ENCODE data around the gene EPHA5.

EPHA5 gene

DNA sequence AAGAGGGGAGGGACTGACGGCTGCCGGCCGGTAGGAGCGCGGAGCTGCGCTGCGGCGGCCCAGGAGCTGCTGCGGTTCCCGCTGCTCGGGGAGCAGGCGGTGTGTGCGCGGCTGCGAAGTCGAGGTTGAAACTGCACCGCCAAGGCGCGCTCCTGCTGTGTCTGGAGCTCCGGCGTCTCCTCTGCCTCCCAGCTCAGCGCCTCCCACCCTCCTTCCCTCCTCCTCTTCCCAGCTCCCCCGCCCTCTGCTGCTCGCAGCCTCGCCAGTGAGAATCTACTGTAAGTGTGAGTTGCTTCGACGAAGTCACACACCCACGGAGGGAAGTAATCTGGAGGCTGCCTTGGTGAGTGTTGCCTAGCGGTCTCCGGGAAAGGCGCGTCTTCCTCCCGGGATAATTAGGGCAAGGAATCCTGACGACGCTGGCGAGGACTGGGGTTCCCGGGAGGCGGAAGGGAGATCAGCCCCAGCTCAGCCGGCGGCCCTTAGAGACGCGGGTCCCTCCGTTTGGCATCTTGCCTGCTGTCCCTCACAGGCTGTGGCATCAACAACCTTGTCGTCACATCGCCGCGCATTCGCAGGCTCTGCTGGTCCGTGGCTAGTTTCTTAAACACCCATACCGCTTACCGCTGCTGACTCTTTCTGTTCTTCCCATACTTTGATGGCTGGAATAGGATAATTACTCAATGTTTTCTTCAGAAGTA lies at the start of gene EPHA5:
EPHA5 (minus strand) TSS at position 159 of the 701 bp plus-strand sequence. CDS start 747 bp downstream, outside the sequence.
- DNase-seq (ENCODE audit: low read depth, low spot score), result no peak

DNA sequence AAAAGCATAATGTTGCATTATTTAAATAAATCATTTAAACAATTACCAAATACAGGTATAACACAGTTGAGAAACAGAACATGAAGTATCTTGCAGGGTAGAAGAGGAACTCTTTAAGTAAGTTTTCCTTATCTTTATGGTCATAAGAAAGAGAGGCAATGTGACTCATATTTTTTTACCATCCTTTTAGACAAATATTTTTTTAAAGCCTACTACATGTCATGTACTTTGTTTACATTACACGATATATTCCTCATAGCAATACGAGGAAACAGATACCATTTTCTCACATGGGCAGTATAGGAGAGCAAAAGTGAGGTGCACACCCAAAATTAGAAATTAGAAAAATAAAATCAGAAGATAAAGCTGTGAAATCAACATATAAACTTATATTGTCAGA lies 49.3 kb upstream of the EPHA5 start:
- DNase-seq (ENCODE audit: low read depth, low spot score), result no peak

DNA sequence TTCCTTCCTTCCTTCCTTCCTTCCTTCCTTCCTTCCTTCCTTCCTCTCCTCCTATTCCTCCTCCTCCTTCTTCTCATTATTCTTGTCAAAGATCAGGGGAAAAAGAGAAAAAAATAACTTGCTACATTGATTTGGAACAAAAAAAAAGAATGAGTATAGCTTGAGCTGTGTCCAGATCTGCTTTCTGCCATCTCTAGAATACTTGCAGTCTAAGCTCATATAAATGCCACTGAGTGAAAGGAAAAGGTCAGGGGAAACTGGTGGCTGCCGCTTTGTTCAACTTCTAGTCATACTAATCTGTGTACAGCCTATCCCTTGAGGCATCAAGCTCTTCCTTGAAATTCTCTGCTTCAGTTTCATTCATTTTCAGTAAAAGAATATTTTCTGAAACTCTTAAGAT lies 28.3 kb upstream of the EPHA5 start:
- no peak for DNase-seq (ENCODE audit: low read depth, low spot score)

DNA sequence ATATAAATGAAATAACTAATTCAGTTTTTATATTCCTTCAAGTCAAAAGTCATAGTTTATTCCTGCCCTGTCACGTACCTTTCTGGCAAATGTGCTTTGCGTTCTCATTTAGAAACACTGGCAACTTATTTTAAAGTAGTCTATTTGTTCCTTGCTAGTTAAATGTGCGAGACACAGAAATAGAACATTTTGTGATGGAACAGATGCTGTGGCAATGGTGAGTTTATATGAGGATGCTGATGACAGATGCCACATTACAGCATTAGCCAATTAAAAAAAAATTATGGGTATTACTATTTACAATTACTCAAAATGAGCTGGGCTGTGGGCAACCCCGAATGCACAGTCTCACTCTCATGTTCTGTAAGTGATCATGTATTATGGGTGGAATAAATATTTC lies 26.1 kb upstream of the EPHA5 start:
- no peak for DNase-seq (ENCODE audit: low read depth, low spot score)

DNA sequence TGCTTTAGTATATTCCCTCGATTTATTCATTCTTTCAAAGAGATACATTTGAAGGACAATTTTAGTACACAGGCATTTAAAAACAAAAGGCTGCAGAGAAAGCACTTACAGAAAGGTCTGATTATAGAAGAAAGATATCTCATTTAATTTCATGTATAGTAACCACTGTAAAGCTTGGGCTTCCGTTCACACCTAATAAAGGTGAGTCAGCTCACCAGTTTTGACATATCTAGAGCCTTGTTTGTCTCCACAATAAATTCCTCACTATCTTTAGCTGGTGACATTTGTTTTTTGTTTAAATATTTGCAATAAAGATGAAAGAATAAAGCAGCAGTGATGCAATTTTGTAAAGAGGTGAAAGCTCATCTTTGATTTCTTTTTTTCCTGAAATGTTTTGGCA lies 1.1 kb upstream of the EPHA5 start:
- no peak for DNase-seq (ENCODE audit: low read depth, low spot score)

DNA sequence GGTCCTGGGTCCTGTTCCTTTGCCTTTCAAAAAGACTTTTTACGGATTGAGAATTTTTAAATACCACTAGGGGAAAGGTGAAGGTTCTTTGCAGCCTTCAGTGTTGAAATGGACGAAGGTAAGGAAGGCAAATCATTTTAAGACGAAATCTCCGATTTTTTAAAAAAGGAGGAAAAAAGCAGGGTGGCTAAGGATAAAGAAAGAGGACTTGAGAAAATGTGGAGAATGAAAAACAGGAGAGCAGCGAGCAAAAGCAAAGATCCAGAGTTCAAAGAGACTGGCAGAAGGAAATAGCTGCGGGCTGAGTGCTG lies 314 bp downstream of the EPHA5 start:
- DNase-seq (ENCODE audit: low read depth, low spot score), result no peak

DNA sequence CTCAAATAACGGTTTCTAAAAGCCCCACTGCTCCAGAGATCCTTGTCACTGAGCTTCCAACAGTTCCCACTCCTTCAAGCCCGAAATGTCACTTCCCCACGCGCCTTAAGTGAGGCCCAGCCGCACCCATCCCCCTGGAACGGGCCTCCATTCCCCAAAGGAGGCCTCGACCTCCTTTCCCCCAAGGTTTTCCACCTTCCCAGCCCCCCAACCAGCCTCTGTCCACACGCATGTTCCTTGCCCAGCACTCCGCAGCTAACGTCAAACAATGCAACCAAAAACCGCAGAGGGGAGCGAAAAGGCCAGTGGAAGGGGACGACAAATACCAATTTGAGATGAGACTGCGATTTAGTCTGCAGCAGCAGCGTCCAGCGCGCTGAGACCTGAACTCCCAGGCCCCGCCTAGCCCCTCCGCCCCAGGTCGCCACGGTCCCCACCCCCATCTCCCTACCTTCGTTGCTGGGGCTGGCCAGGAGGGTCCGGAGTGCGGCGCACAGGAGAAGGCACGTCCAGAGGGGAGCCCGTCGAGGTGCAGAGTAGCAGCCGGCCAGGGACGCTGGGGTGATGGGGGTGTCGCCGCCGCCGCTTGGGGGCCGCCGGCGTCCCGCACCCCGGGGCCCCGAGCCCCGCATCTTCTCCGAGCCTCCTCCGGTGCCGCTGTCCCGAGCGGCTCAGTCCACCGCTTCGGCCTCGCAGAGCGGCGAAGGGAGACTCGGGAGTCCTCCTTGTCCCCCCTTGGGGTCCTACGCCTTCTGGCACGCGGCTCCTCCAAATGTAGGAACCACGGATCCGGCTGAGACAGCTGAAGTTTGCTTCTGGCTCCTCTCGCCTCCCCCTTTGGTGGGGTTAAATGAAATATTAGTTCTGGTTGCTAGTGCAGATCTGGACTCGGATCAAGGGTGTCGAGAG lies 924 bp downstream of the EPHA5 start:
- DNase-seq (ENCODE audit: low read depth, low spot score), result no peak

DNA sequence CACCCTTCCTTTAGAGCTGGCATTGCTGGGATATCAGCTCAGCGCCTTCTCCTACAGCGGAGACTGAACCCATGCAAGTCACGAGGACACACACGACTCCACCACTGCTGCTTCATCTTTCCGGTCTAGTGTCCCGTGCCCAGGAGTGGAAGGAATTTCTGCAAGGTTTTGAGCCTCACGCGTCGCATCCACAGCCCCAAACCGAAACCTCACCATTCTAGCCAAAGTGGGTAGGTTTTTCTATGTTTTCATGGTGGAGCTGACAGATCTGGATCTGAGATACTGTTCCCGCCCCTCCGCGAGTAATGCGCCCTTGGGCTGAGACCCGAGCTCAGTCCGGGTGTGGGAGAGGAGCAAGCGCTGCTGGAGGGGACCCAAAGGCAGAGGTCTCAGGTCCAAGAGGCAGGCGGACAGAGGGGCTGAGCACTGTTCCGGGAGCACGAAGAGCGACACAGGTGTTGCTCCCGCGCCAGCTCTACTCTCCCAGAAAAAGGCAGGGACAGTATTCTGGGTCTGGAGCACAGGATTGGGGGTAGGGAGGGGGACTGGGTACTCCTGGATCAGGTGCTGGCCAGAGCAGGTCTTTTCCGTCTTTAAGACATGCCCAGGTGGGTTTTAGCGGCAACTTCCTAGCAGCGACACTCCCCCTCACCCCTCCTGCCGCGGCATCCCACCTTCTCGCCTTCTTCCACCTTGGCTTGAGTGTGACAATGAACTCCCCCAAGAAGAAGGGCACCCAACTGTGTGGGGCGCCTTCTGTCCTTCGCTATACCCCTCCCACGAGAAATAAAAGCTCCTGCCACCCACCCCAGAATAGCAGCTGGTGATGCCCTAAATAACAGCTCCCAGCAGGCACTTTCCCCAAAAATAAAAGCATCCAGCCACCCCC lies 1.8 kb downstream of the EPHA5 start:
- no peak for DNase-seq (ENCODE audit: low read depth, low spot score)

DNA sequence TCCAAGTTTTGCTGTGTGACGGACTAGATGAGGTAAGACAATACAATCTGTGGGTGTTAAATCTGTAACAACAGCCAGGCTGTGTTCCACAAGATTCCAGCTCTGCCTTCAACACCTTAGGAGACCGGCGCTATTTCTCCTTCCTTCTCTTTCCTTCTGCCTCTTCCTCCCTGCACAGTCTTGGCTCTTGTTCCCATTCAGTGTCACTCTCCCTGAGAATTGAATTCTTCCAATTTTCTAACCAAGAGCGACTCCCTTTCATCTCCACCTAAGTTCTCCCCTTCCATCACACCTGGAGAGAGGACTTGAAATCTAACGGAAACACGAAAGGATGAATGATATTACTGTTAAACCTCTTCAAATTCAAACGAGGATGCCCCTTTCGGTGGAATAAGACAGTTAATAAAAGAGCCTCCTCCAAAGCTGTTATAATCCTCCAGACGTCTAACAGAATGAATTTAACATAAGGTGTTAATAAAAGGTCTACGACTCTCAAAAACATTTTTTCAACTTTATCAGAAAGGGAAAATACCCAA lies 2.7 kb downstream of the EPHA5 start:
- DNase-seq (ENCODE audit: low read depth, low spot score), result no peak

DNA sequence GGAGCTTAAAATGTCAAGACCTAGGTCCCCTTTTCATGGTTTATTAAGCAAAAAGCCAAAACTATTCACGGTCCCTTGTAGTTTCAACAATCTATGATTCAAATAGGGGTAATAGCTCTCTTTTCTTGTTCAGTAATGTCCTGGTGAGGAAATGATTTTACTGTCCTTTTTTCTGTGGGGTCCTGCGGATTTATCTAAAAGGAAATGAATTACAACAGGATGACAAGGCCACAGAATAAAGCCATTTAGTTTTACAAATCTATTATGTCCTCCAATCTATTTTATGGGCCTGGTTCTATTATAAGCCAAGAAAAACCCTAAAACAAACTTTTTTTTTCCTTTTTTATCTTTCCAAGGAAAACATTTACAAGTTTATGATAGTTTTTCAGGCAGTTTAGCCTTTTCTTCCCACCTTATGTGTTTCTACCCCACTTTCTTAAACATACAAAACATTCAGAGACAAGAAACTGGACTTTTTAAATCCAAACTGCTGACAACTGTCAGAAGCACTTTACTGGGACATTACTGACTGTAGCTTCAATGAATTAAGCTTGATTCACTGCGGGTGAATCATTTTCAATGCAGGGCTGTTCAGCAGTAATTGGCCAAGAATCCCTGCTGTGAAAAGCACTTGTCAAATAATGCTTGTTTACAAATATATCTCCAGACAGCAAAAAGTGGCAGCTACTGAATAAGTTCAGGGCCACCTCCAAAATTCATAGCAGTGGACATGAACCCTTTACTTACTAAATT lies 4.3 kb downstream of the EPHA5 start:
- DNase-seq (ENCODE audit: low read depth, low spot score), result no peak

DNA sequence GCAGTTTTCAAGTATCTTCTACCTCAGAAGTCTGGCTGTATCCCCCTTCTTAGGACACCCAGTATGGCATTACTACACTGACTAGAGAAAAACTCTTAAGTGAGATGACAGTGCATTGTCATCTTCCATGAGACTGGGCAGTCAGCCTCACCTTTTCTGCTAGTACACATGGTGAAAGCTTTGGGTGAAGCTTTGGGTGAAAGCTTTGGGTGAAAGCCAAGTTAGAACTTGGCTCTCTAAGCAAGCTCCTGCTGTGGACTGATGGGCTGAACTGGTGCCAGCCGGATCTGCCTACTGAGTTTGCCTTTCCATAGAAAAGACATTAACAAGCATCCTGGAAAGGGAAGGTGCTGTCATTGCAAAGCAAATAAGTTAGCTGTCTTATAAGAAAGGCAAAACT lies 8.8 kb downstream of the EPHA5 start:
- no peak for DNase-seq (ENCODE audit: low read depth, low spot score)

DNA sequence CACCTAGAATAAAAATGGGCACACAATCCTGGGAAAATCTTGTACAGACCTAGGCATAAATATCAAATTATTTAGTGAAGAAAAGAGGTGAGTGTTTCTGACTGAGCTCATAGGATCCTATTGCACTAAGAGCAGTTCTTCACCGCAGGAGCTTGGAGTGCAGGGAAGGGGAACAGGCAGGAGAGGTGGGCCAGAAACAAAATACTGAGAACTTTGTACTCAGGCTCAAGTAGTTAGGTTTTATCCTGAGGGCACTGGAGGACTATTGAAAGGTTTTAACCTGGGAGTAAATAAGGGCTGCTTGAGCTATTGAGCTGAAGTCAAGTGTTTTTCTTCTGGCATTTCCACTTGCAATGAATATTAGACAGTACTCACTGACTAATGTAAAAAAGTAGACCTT lies 12.2 kb downstream of the EPHA5 start:
- no peak for DNase-seq (ENCODE audit: low read depth, low spot score)

DNA sequence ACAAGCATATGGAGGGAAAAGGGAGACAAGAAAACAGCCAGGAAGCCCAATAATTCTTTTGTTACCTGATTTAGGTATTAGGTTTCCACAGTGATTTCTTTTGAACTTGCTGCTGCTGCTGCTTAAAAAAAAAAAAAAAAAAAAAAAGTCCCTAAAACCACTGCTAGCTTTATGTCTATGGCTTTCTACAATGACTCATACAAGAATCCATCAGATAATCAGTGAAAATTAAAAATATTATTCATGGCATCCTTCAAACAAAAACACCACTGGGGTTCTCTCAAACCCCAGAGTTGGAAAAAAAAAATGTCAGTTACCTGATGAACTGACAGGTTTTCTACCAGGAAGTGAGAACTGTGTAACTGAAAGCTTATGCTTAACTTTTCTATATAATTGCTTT lies 14.3 kb downstream of the EPHA5 start:
- DNase-seq (ENCODE audit: low read depth, low spot score), result no peak

DNA sequence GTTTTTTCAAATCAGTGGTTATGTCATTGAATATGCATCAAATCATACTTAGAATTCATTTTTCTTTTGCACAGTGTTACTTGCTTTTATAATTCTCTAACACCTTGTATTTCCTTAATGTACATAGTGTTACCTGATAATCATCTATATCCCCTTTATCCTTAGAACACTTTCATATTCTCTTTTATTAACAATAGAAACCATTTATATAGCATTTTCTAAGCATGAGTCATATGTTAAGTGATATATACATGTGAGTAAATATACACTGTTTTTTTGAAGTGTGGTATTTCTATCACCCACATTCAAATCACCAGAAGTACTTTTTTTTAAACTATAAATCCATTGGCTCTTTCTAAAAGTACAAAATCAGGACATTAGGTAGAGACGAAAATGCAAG lies 15.3 kb downstream of the EPHA5 start:
- no peak for DNase-seq (ENCODE audit: low read depth, low spot score)

DNA sequence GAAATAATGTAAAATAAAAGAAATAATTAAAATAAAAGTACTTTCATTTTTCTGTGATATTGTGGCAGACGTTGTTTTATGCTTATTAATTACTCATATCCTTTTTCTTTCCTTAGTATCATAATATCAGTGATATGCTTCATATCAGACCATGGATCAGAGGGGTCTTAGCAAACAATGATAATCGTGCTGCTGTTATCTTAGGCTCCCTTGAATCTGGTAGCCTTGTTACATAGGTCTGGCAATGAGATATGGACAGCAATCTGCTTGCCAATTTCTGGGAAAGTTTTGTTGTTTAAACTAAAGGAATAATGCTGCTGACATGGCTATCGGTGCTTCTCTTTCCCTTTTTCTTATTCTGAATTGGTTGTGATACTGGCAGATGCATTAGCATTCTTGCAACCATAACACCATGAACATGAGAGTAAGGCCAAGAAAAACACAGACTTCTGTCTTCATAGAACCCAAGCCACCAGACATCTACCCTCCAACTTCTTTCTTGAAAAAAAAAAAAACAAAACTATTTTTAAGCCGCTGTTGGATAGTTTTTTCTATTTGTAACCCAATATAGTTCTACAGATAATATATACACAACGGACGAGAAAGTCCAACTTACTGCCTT lies 16.4 kb downstream of the EPHA5 start:
- no peak for DNase-seq (ENCODE audit: low read depth, low spot score)

DNA sequence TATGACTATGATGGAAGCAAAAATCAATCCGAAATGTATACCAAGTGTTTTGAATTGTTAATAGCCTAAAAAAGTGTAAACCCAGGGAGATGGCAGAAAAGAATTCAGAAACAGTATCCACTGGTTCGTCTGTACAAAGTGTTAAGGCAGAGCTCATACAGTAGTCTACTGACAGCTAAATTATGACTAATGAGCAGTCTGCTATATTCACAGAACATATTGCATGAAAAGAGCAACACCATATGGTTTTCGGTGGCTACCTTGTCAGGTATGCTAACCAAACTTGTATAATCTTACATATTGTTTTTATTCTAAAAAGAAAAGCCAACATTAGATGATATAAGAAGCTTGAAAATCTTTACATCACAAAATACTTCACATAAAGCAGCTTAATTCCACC lies 18.5 kb downstream of the EPHA5 start:
- DNase-seq (ENCODE audit: low read depth, low spot score), result no peak

DNA sequence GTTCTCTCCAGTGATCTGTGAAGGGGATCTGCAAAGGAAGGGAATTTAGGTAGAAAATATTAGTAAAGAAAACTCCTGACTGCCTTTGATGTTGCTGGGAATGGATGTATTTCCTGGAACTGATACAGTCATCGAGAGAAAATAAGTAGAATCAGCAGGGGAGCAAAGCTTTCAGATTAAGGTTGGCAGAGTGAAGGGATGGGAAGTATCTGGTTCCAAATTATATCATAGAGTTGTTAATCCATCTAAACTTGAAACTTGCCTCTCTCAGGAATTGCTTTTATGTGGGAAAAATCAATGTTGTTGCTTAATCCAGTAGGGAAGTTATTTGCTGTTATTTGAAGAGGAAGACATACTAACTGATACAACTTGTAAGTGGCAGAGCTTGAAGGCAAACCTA lies 19.3 kb downstream of the EPHA5 start:
- DNase-seq (ENCODE audit: low read depth, low spot score), result no peak

DNA sequence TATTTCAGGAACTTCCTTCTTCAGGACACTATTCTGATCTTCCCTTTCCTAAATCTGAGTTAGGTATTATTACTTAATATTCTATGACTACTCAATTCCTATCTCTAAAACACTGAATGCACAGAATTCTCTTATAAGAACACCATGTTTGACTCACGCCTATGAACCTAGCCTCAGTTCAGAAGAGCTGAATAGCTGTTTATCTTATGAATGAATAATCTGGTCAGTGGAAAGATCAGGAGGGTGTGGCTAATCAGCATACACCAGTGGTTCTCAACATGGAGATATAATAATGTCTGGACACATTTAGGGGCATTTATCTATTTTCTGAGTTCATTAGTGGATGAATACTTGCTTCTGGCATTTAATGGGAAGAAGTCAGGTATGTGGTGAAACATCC lies 24.2 kb downstream of the EPHA5 start:
- DNase-seq (ENCODE audit: low read depth, low spot score), result no peak

DNA sequence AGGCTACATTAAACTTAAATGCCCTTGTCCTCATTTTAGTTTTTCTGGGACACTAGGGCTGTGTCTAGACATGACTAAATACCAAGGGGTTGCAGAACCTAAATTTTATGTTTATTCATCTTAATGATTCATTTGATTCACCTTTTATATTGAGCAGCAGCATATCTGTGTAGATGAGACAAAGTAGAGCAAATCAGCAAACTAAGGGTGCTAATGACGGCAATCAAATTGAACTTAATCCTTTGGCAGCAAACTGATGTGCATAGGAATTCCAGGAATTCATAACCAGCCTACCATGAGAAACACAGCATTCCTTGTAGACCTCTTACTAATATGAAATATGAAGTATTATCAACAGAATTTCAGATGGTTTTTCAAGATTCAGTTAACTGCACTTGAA lies 25.1 kb downstream of the EPHA5 start:
- no peak for DNase-seq (ENCODE audit: low read depth, low spot score)

DNA sequence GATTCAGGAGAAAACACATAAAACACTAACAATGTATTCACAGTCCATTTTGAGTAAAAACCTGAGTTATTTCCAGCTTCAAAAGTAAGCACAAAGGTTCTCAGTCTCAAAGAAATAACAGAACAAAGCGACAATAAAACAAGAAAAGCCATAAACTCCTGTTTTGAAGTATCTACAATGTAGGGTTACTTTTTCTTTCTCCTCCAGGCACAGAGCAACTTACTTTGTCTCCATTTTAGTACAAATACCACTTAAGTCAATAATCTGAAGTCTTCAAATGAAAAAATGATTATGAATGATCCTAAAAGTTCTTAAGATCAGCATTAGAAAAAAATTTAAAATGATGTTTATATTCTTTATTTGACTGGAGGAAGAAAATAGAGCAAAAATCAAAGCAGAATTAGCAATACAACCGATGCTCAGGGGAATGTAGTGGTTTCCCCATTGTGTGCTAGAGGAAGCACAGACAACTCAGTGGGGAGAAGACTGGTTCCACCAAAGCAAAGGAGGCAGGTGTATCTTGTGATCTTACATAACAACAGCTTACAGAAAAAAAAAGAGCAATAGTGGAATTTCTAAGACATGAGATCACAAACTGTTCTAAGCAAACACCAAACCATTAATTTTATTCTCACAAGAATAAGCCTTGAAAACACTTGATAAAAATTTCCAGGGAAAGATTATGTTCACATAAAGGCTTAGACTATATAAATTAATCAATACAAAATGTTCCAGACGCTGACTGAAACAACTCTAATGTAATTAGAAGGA lies 35.1 kb downstream of the EPHA5 start:
- no peak for DNase-seq (ENCODE audit: low read depth, low spot score)
